Measurements from ENCODE around the gene DNMBP. TPM values are rescaled to one million over a fixed set of nuclear protein-coding genes. Genes with fewer than 3 reads are reported as not detected.
"Not testable (repeated sequence)": the region's sequence is repeated elsewhere in the genome, so short reads cannot be mapped to it uniquely, and the experiment has no call there.

The DNMBP gene
- total RNA-seq, 1 donor from 2014 or later = 5.0 TPM

GRCh38 chr10:99958302-99958701, 51.4 kb downstream of the DNMBP start:
- no peaks in the 10 kb centered on the region for H3K27me3 ChIP-seq (ENCODE audit: control insufficient read depth, insufficient read depth, low read length)
- no peak for FAIRE-seq
- H3K4me3 ChIP-seq (ENCODE audit: low read depth, low read length) = no peak overlapping the region
- no peak for TF ChIP-seq CTCF (IDR thresholded peaks at IDR 0.05; ENCODE audit: insufficient read depth, low read length, severe bottlenecking)
- DNase-seq (ENCODE audit: low read depth) = no peak
- H3K36me3 ChIP-seq (ENCODE audit: control insufficient read depth, insufficient read depth, low read length) = peaks cover 7% of the 10 kb centered on the region

- not testable (repeated sequence) for H3K36me3 ChIP-seq (ENCODE audit: control insufficient read depth, insufficient read depth, low read length); H3K27me3 ChIP-seq (ENCODE audit: control insufficient read depth, insufficient read depth, low read length); FAIRE-seq; DNase-seq (ENCODE audit: low read depth); H3K4me3 ChIP-seq (ENCODE audit: low read depth, low read length)
These were observed 56.2 kb downstream of the DNMBP start for GRCh38 chr10:99953510-99953909.

- no peak for DNase-seq (ENCODE audit: low read depth)
- Histone ChIP-seq H3K4me3 (ENCODE audit: low read depth, low read length) (no peak overlapping the region), H3K27me3 (ENCODE audit: control insufficient read depth, insufficient read depth, low read length) (no peaks in the 10 kb centered on the region), H3K36me3 (ENCODE audit: control insufficient read depth, insufficient read depth, low read length) (peaks cover 10% of the 10 kb centered on the region)
- no peak for FAIRE-seq
- TF ChIP-seq CTCF (IDR thresholded peaks at IDR 0.05; ENCODE audit: insufficient read depth, low read length, severe bottlenecking) = no peak
These were observed 56.9 kb downstream of the DNMBP start for GRCh38 chr10:99952799-99953198.

GRCh38 chr10:99946051-99946450, 63.7 kb downstream of the DNMBP start:
- H3K36me3 ChIP-seq (ENCODE audit: control insufficient read depth, insufficient read depth, low read length); FAIRE-seq; H3K27me3 ChIP-seq (ENCODE audit: control insufficient read depth, insufficient read depth, low read length); DNase-seq (ENCODE audit: low read depth); H3K4me3 ChIP-seq (ENCODE audit: low read depth, low read length): not testable (repeated sequence)

GRCh38 chr10:99945263-99945662, 64.5 kb downstream of the DNMBP start:
- Histone ChIP-seq H3K27me3 (ENCODE audit: control insufficient read depth, insufficient read depth, low read length) (no peaks in the 10 kb centered on the region), H3K36me3 (ENCODE audit: control insufficient read depth, insufficient read depth, low read length) (no peaks in the 10 kb centered on the region), H3K4me3 (ENCODE audit: low read depth, low read length) (no peak overlapping the region)
- DNase-seq (ENCODE audit: low read depth) (peak; percentile 83), FAIRE-seq (no peak)
- no peak for TF ChIP-seq CTCF (IDR thresholded peaks at IDR 0.05; ENCODE audit: insufficient read depth, low read length, severe bottlenecking)

- H3K36me3 ChIP-seq (ENCODE audit: control insufficient read depth, insufficient read depth, low read length) = no peaks in the 10 kb centered on the region
- FAIRE-seq (no peak), DNase-seq (ENCODE audit: low read depth) (no peak)
- H3K27me3 ChIP-seq (ENCODE audit: control insufficient read depth, insufficient read depth, low read length) = no peaks in the 10 kb centered on the region
- H3K4me3 ChIP-seq (ENCODE audit: low read depth, low read length) = no peak overlapping the region
- no peak for TF ChIP-seq CTCF (IDR thresholded peaks at IDR 0.05; ENCODE audit: insufficient read depth, low read length, severe bottlenecking)
These were observed 64.9 kb downstream of the DNMBP start for GRCh38 chr10:99944860-99945259.

GRCh38 chr10:99943908-99944307, 65.8 kb downstream of the DNMBP start:
- H3K36me3 ChIP-seq (ENCODE audit: control insufficient read depth, insufficient read depth, low read length) = no peaks in the 10 kb centered on the region
- no peaks in the 10 kb centered on the region for H3K27me3 ChIP-seq (ENCODE audit: control insufficient read depth, insufficient read depth, low read length)
- TF ChIP-seq CTCF (IDR thresholded peaks at IDR 0.05; ENCODE audit: insufficient read depth, low read length, severe bottlenecking) = no peak
- DNase-seq (ENCODE audit: low read depth) (no peak), FAIRE-seq (no peak)
- H3K4me3 ChIP-seq (ENCODE audit: low read depth, low read length) = no peak overlapping the region

All from bronchial epithelial cell (primary cell).